ENCODE measurements around the gene RGMB.
"Not testable (repeated sequence)": the region's sequence is repeated elsewhere in the genome, so short reads cannot be mapped to it uniquely, and the experiment has no call there.

Gene RGMB

DNA sequence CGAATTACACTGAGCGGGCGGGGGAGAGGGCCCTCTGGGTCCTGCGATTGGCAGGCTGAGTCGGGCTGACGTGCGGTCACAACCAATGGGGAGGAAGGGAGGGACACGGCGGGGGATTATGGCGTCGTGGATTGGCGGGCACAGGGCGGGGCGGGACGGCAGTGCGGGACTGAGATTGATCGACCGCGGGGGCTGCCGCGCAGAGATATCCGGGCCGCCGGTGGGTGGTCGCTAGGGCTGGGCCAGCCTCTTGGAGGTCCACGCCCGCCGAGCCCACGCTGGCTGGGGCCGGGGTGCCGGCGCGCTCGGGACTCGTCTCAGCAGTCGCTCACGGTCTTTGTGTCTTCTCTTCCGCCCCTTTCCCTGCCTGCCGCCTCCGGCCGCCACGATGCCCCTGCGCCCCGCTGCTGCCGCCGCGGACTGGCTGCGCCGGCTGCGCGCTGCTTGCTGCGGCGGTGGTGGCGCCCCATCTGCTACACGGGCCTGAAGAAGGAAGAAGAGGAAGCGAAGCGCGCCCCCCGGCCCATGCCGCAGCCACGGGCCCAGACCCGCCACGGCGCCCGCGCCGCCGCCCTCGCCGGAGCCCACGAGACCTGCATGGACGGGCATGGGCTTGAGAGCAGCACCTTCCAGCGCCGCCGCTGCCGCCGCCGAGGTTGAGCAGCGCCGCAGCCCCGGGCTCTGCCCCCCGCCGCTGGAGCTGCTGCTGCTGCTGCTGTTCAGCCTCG, at the start of gene RGMB:
RGMB (plus strand) TSS at position 200 of the 728 bp plus-strand sequence; CDS start at position 608, 408 bp downstream.
- DNase-seq: peak; percentile 71 to 99 (median 97)

- no peak for DNase-seq
Observed at GRCh38 chr5:98726258-98726657, 47.2 kb upstream of the RGMB start.

DNA sequence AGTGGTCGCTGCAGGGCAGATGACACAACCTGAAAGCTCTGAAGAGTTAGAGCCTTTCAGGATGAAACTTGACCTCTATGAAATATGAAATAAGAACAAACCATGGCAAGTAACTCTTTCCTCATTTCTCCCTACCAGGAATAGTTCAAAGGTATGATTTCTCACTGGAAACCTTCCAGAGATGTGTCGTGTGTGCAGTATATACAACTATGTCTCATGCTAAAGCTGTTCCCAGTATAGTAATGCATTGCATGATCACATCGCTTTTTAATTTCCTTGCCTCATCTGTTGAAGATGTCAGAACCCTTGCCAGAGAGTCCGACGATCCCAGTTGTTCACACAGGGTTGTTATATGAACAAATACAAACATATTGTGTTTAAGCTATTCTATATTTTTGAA, 45.8 kb upstream of the RGMB start:
- no peak for DNase-seq

DNA sequence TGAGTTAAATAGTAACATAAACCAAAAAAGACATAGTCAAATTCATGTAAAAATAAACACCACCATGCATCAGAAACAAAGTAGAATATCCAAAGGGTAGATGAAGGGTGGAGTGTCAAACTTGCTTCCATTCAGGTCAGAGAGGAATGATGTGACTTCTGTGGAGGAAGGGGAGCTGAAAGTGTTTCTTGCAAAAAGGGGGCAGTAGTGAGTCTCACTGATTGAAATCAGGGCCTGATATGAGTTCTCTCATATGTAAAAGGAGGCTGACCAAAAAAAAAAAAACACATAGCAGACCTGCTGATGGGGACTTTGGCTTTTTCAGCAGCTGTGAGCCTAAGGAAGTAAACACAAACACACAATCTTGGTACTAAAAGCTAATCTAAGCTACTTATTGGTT, 38.8 kb upstream of the RGMB start:
- DNase-seq: no peak

- DNase-seq: no peak
Observed at GRCh38 chr5:98735806-98736507, 37.5 kb upstream of the RGMB start.

GRCh38 chr5:98736753-98737152, 36.7 kb upstream of the RGMB start:
- no peak for DNase-seq

- not testable (repeated sequence) for DNase-seq
Observed at GRCh38 chr5:98737441-98737840, 36.0 kb upstream of the RGMB start.

GRCh38 chr5:98738481-98739149, 34.8 kb upstream of the RGMB start:
- not testable (repeated sequence) for DNase-seq

DNA sequence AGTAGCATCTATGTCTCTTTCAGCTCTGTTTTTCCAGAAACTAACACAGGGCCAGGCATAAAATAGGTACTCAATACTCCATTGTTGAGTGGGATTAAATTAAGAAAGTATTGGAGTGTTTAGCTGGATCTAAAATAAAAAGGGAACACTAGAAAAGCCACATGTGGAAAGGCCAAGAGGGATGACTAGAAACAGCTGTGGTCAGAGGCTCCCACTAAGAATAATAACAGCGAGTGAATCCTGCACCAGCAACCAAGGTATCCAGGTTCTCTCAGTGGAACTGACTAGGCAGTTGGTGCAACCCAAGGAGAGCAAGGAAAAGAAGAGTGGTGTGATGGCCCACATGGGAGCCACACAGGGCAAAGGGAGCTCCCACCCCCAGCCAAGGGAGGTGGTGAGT, 31.5 kb upstream of the RGMB start:
- DNase-seq: no peak

GRCh38 chr5:98742396-98743073, 30.9 kb upstream of the RGMB start:
- DNase-seq: no peak

- DNase-seq: not testable (repeated sequence)
Observed at GRCh38 chr5:98748259-98748658, 25.2 kb upstream of the RGMB start.

GRCh38 chr5:98749046-98749445, 24.4 kb upstream of the RGMB start:
- no peak for DNase-seq

DNA sequence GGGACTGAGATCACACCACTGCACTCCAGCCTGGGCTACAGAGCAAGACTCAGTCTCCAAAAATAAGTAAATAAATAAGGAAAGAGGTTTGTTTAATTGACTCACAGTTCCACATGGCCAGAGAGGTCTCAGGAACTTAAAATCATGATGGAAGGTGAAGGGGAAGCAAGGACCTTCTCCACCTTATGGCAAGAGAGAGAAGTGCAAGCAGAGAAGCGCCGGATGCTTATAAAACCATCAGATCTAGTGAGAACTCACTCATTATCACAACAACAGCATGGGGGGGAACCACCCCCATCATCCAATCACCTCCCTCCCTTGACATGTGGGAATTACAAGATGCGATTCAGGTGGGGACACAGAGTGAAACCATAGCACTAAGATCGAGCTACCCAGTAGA, 22.8 kb upstream of the RGMB start:
- DNase-seq: no peak

GRCh38 chr5:98752331-98752730, 21.1 kb upstream of the RGMB start:
- DNase-seq: not testable (repeated sequence)

DNA sequence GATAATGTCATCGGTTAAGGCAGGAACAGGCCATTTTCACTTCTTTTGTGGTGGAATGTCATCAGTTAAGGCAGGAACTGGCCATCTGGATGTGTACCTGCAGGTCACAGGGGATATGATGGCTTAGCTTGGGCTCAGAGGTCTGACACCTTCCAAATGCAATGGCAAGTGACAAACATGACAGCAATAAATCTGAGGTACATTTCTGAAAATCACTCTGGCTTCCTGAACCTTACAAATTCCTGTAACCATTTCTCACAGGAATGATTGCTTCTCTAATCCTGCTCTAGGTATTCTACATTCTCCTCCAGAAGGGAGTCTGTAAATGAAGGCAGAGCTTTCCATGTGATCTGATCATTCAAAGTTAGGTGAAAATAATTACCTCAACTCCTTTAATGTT, 20.7 kb upstream of the RGMB start:
- not testable (repeated sequence) for DNase-seq

DNA sequence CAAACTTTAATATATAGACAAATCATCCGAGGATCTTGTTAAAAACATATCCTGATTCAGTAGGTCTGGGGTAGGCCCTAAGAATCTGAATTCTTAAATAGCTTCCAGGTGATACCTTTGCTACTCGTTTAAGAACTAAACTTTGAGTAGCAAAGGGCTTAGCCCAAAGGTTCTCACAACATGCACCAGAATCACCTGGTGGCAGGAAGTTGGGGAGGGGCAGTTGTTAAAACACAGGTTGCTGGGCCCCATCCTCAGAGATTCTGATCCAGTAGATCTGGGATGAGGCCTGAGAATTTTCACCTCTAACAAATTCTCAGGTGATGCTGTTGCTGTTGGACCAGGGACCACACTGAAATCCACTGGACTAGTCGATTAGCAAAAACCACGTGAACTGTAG, 20.0 kb upstream of the RGMB start:
- no peak for DNase-seq

GRCh38 chr5:98755406-98755805, 18.1 kb upstream of the RGMB start:
- DNase-seq: no peak

GRCh38 chr5:98757978-98758377, 15.5 kb upstream of the RGMB start:
- no peak for DNase-seq

- no peak for DNase-seq
Observed at GRCh38 chr5:98763001-98763630, 10.3 kb upstream of the RGMB start.

GRCh38 chr5:98765815-98766214, 7.6 kb upstream of the RGMB start:
- DNase-seq: no peak

DNA sequence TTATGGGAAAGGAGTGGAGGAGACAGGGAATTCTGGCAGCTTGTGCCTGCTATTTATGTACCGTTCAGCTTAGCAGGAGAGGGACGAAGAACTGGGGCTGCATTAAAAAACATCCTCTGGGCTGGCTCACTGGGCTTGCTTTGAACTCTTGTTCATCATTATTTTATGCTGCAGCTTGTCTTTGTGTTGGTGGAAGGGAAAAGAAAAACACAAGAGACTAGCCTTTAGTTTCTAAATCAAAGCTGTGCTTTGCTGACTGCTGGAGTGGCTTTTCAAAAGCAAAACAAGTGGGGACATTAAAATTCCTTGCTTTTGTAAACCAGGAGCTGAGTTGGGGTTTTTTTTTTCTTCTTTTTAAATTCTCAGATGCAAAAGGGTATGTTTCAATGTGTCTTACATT, 5.9 kb upstream of the RGMB start:
- peak in 2 of 51 donors; percentile 2 to 42 for DNase-seq
